H1 (cell line): ENCODE measurements around the gene SPAG8. TPM values are rescaled to one million over a fixed set of nuclear protein-coding genes. Genes with fewer than 3 reads are reported as not detected.

Experiments used
- CTCF ChIA-PET: fragments of 300-600 bp; sonication (Branson Sonifier 250); formaldehyde crosslinking; loops from one replicate; lab custom pipeline; 2021; ENCODE audit not compliant: partially characterized antibody; lab: Charles Lee
- POLR2A ChIA-PET: fragments of 300-600 bp; sonication (Branson Sonifier 250); formaldehyde crosslinking; loops from one replicate; lab custom pipeline; 2021; ENCODE audit warnings: inconsistent platforms; ENCODE audit not compliant: partially characterized antibody; lab: Charles Lee
- DNase-seq, 2 experiments: peaks; one replicate each; pipeline versions ENCODE4 v3.0.0 to v3.0.0-alpha.2; 2010 to 2022; ENCODE audit warnings: low spot score in 2 of 2, low read depth in 1 of 2, mixed read lengths in 1 of 2
- FAIRE-seq: peaks from 2 replicates; lab custom pipeline; 2011; peaks lifted over from hg19 to GRCh38; lab: Jason Lieb, UNC
- H2AFZ ChIP-seq: 2 replicates; pipeline ENCODE4 v1.8.1; 2012; ENCODE audit warnings: low read length, inconsistent platforms
- H2AK5ac ChIP-seq: 2 replicates; pipeline ENCODE4 v1.6.1; 2013; ENCODE audit warnings: low read depth, low read length
- H2BK120ac ChIP-seq: replicated peaks from 2 replicates; pipeline ENCODE3; 2013; ENCODE audit warnings: low read depth, low read length, inconsistent platforms
- H2BK12ac ChIP-seq: 2 replicates; pipeline ENCODE4 v1.6.1; 2013; ENCODE audit warnings: low read depth, low read length
- H2BK15ac ChIP-seq: 2 replicates; pipeline ENCODE4 v1.6.1; 2013; ENCODE audit warnings: low read length
- H2BK20ac ChIP-seq: 2 replicates; pipeline ENCODE4 v1.6.1; 2013; ENCODE audit warnings: low read length
- H2BK5ac ChIP-seq: 2 replicates; pipeline ENCODE4 v1.6.1; 2013; ENCODE audit warnings: low read depth, low read length
- H3K14ac ChIP-seq: 2 replicates; pipeline ENCODE4 v1.6.1; 2013; ENCODE audit warnings: inconsistent platforms; ENCODE audit not compliant: insufficient read length
- H3K18ac ChIP-seq: 2 replicates; pipeline ENCODE4 v1.6.1; 2013; ENCODE audit warnings: low read length; ENCODE audit errors: extremely low read depth
- H3K23ac ChIP-seq: 2 replicates; pipeline ENCODE4 v1.6.1; 2013; ENCODE audit warnings: inconsistent platforms; ENCODE audit not compliant: insufficient read length
- H3K23me2 ChIP-seq: 2 replicates; pipeline ENCODE4 v1.6.1; 2013; ENCODE audit warnings: low read depth, low read length
- H3K27ac ChIP-seq: 2 replicates; pipeline ENCODE4 v1.6.1; 2011; ENCODE audit warnings: low read depth, low read length, inconsistent platforms
- H3K27me3 ChIP-seq, 4 experiments: replicated peaks in 1 of 4; 1 replicate in 1 of 4; 2 replicates in 3 of 4; pipeline versions ENCODE4 v1.6.1 to v1.8.1; 2011 to 2013; ENCODE audit warnings: low read length in 3 of 4, mild to moderate bottlenecking in 3 of 4, inconsistent platforms in 2 of 4, mixed read lengths in 2 of 4, moderate library complexity in 1 of 4; ENCODE audit not compliant: control insufficient read depth in 3 of 4, insufficient read depth in 3 of 4; ENCODE audit errors: extremely low read depth in 1 of 4
- H3K36me3 ChIP-seq, 4 experiments: 2 replicates each; pipeline versions ENCODE4 v1.6.1 to v1.8.1; 2011 to 2013; ENCODE audit warnings: mild to moderate bottlenecking in 4 of 4, low read length in 3 of 4, moderate library complexity in 2 of 4, control low read depth in 1 of 4, inconsistent platforms in 1 of 4; ENCODE audit not compliant: insufficient read depth in 4 of 4, control insufficient read depth in 2 of 4
- H3K4ac ChIP-seq: replicated peaks from 2 replicates; pipeline ENCODE3; 2013; ENCODE audit warnings: low read length, low read depth, mixed read lengths, inconsistent platforms; ENCODE audit not compliant: insufficient read length
- H3K4me1 ChIP-seq, 4 experiments: replicated peaks in 1 of 4; 1 replicate in 1 of 4; 2 replicates in 3 of 4; pipeline versions ENCODE4 v1.6.1 to v1.8.1; 2011 to 2013; ENCODE audit warnings: low read length in 3 of 4, inconsistent platforms in 2 of 4, mixed read lengths in 1 of 4; ENCODE audit not compliant: insufficient read depth in 4 of 4, control insufficient read depth in 3 of 4
- H3K4me2 ChIP-seq, 2 experiments: 2 replicates each; pipeline versions ENCODE4 v1.6.1 to v1.8.1; 2011 to 2013; ENCODE audit warnings: low read depth in 2 of 2, low read length in 2 of 2, control low read depth in 1 of 2, inconsistent platforms in 1 of 2, mild to moderate bottlenecking in 1 of 2; ENCODE audit not compliant: insufficient read depth in 1 of 2
- H3K4me3 ChIP-seq, 4 experiments: fragments of 200-600, 300-600 bp in 1 of 4; sonication (generic), shearing (Covaris generic), sonication (Bioruptor Twin) in 1 of 4; 2 replicates each; pipeline versions ENCODE4 v1.5.1 to v1.8.1; 2011 to 2016; ENCODE audit warnings: low read length in 4 of 4, low read depth in 3 of 4, control low read depth in 2 of 4, inconsistent platforms in 2 of 4, mild to moderate bottlenecking in 2 of 4, mixed read lengths in 1 of 4, moderate library complexity in 1 of 4; ENCODE audit not compliant: insufficient read depth in 2 of 4; ENCODE audit errors: extremely low read depth in 1 of 4
- H3K56ac ChIP-seq: replicated peaks from 2 replicates; pipeline ENCODE3; 2013; ENCODE audit warnings: low read depth, mild to moderate bottlenecking, mixed read lengths, low read length, inconsistent platforms; ENCODE audit not compliant: insufficient read length
- H3K79me1 ChIP-seq: 2 replicates; pipeline ENCODE4 v1.6.1; 2013; ENCODE audit warnings: low read depth, low read length, control low read depth
- H3K79me2 ChIP-seq, 2 experiments: 2 replicates each; pipeline versions ENCODE4 v1.6.1 to v1.8.1; 2012 to 2013; ENCODE audit warnings: low read length in 2 of 2, mild to moderate bottlenecking in 2 of 2, inconsistent platforms in 1 of 2; ENCODE audit not compliant: insufficient read depth in 2 of 2, control insufficient read depth in 1 of 2
- H3K9ac ChIP-seq, 4 experiments: replicated peaks in 1 of 4; 1 replicate in 1 of 4; 2 replicates in 3 of 4; pipeline versions ENCODE4 v1.6.1 to v1.8.1; 2011 to 2013; ENCODE audit warnings: low read depth in 3 of 4, low read length in 3 of 4, control low read depth in 2 of 4, mild to moderate bottlenecking in 2 of 4, moderate library complexity in 2 of 4, inconsistent platforms in 1 of 4; ENCODE audit errors: extremely low read depth in 1 of 4
- H3K9me3 ChIP-seq, 2 experiments: 2 replicates each; pipeline versions ENCODE4 v1.6.1 to v1.8.1; 2012 to 2013; ENCODE audit warnings: mild to moderate bottlenecking in 2 of 2, moderate library complexity in 2 of 2, control low read depth in 1 of 2, inconsistent platforms in 1 of 2, low read depth in 1 of 2, low read length in 1 of 2, mixed read lengths in 1 of 2; ENCODE audit not compliant: insufficient read depth in 2 of 2
- H4K20me1 ChIP-seq, 2 experiments: replicated peaks in 1 of 2; 2 replicates each; pipeline versions ENCODE3 to v1.8.1; 2011 to 2013; ENCODE audit warnings: inconsistent platforms in 2 of 2, low read length in 2 of 2, mild to moderate bottlenecking in 1 of 2; ENCODE audit not compliant: insufficient read depth in 2 of 2, control insufficient read depth in 1 of 2
- H4K5ac ChIP-seq: 2 replicates; pipeline ENCODE4 v1.6.1; 2013; ENCODE audit warnings: low read length, low read depth, mixed read lengths, inconsistent platforms; ENCODE audit not compliant: insufficient read length
- H4K8ac ChIP-seq: 2 replicates; pipeline ENCODE4 v1.8.0; 2013; ENCODE audit warnings: mild to moderate bottlenecking, moderate library complexity, low read length, inconsistent platforms; ENCODE audit not compliant: insufficient read depth; ENCODE audit errors: extremely low read depth
- H4K91ac ChIP-seq: replicated peaks from 2 replicates; pipeline ENCODE3; 2013; ENCODE audit warnings: low read length, mixed read lengths, inconsistent platforms; ENCODE audit not compliant: insufficient read length
- CHD2 ChIP-seq: IDR thresholded peaks from 2 replicates; pipeline ENCODE4 v1.6.1; 2012; ENCODE audit warnings: low read length, improper control_type of control experiment
- EP300 ChIP-seq, 2 experiments: IDR thresholded peaks; 1 replicate in 1 of 2; 2 replicates in 1 of 2; pipeline ENCODE4 v1.6.1; 2011 to 2012; ENCODE audit warnings: low read depth in 2 of 2, low read length in 2 of 2, mild to moderate bottlenecking in 2 of 2, borderline replicate concordance in 1 of 2, inconsistent platforms in 1 of 2, moderate library complexity in 1 of 2
- JUN ChIP-seq: IDR thresholded peaks from 2 replicates; pipeline ENCODE4 v1.6.1; 2011; ENCODE audit warnings: low read depth, mild to moderate bottlenecking, improper control_type of control experiment, low read length
- KDM1A ChIP-seq: fragments of 200-600, 300-600 bp; sonication (generic); IDR thresholded peaks from 2 replicates; pipeline ENCODE4 v1.7.1; 2016; ENCODE audit warnings: mild to moderate bottlenecking, low read length, borderline replicate concordance
- MAFK ChIP-seq: IDR thresholded peaks from 2 replicates; pipeline ENCODE4 v1.6.1; 2012; ENCODE audit warnings: low read depth, mild to moderate bottlenecking, improper control_type of control experiment, low read length
- NRF1 ChIP-seq: IDR thresholded peaks from 2 replicates; pipeline ENCODE4 v1.6.1; 2011; ENCODE audit warnings: mild to moderate bottlenecking, low read depth, low read length, improper control_type of control experiment
- POLR2A ChIP-seq, 2 experiments: IDR thresholded peaks; 1 replicate in 1 of 2; 2 replicates in 1 of 2; pipeline ENCODE4 v1.6.1; 2011; ENCODE audit warnings: low read depth in 2 of 2, low read length in 2 of 2, mild to moderate bottlenecking in 2 of 2; ENCODE audit errors: control extremely low read depth in 1 of 2
- POU5F1 ChIP-seq: IDR thresholded peaks from 2 replicates; pipeline ENCODE4 v1.6.1; 2011; ENCODE audit warnings: low read depth, mild to moderate bottlenecking, low read length, moderate library complexity
- RFX5 ChIP-seq: IDR thresholded peaks from 2 replicates; pipeline ENCODE4 v1.6.1; 2011; ENCODE audit warnings: low read depth, low read length, improper control_type of control experiment, borderline replicate concordance
- SIRT6 ChIP-seq: IDR thresholded peaks from one replicate; pipeline ENCODE4 v1.7.1; 2012; ENCODE audit warnings: low read length, inconsistent platforms
- SIX5 ChIP-seq: IDR thresholded peaks from 2 replicates; pipeline ENCODE4 v1.6.1; 2011; ENCODE audit warnings: mild to moderate bottlenecking, low read depth, low read length
- SP4 ChIP-seq: IDR thresholded peaks from 2 replicates; pipeline ENCODE4 v1.6.1; 2012; ENCODE audit warnings: low read length, inconsistent platforms
- SUZ12 ChIP-seq: fragments of 200-600 bp; sonication (generic); IDR thresholded peaks from 2 replicates; pipeline ENCODE4 v1.6.1; 2012; ENCODE audit warnings: mild to moderate bottlenecking, inconsistent platforms, low read length, moderate library complexity, mixed read lengths
- TAF7 ChIP-seq: optimal IDR thresholded peaks from 2 replicates; pipeline ENCODE3; 2011; ENCODE audit warnings: low read depth, mild to moderate bottlenecking, inconsistent platforms, low read length, moderate library complexity, borderline replicate concordance
- YY1 ChIP-seq: IDR thresholded peaks from 2 replicates; pipeline ENCODE4 v1.6.1; 2011; ENCODE audit warnings: low read depth, mild to moderate bottlenecking, low read length
- ZNF274 ChIP-seq: IDR thresholded peaks from 2 replicates; pipeline ENCODE4 v1.7.0; 2012; ENCODE audit warnings: low read length, borderline replicate concordance; ENCODE audit errors: extremely low read depth
- WGBS, 2 experiments: shearing (Covaris generic) in 1 of 2; methylation state at CpG; one replicate each; pipeline versions ENCODE4 v1.1.6 to v1.1.7; 2013 to 2015; ENCODE audit warnings: low lambda C conversion rate in 2 of 2, mixed read lengths in 2 of 2, inconsistent platforms in 1 of 2, low coverage in 1 of 2, missing lambda C conversion rate in 1 of 2; ENCODE audit not compliant: insufficient replicate concordance in 2 of 2, insufficient coverage in 1 of 2, insufficient read length in 1 of 2; ENCODE audit errors: extremely low coverage in 1 of 2, missing lambda C conversion rate in 1 of 2; 5-methylcytosine and 5-hydroxymethylcytosine counted together
- polyA plus RNA-seq, 7 experiments: library from polyadenylated mRNA; depleted of rRNA in 3 of 7; stranded (reverse) in 5 of 7; unstranded in 2 of 7; fragments of >200 nt in 5 of 7; fragments of 200-250 nt in 2 of 7; gene quantifications; 1 replicate in 5 of 7; 2 replicates in 1 of 7; 4 replicates in 1 of 7; pipeline versions ENCODE4 v1.2.1 to v1.2.3, GENCODE V29; 2011 to 2013; ENCODE audit warnings: missing spikeins in 2 of 7, mixed read lengths in 2 of 7
- total RNA-seq: library from RNA; stranded (reverse); fragmentation: NEBNext Ultra II Directional; extraction: Animal tissue kit (Norgen Biotek cat#: 25700); gene quantifications from 2 replicates; pipeline ENCODE4 v1.2.1, GENCODE V29; 2021

SPAG8 gene
- total and polyA plus RNA-seq, 2 of the 8 experiments (the other 6 are each of a cell fraction or from before 2014, with no cell fraction given), result 0.37 to 0.44 TPM

GRCh38 chr9:35827486-35827885 is 15.4 kb upstream of the SPAG8 start:
- ChIA-PET POLR2A (interaction anchor here (1.9 to 2.7 kb wide), 3 partner anchors 13 to 36 kb away, joined by 4 to 13 read pairs (median 6); partner anchors contain the start of genes HINT2, NPR2 and SPAG8), CTCF (interaction anchor here (0.6 to 10.6 kb wide), 9 partner anchors 14 to 187 kb away, joined by 3 to 172 read pairs (median 14); partner anchors contain the start of genes GBA2, HINT2, RGP1 and SPAG8)
- Histone ChIP-seq H3K14ac (no peak overlapping the region), H3K79me1 (no peaks in the 10 kb centered on the region), H3K79me2 (no peaks in the 10 kb centered on the region), H3K18ac (no peak overlapping the region), H2BK15ac (peak overlapping the region; percentile 46; the same call in 1 of the 2 replicates), H3K27me3 (no peaks in the 10 kb centered on the region), H2BK120ac (no peak overlapping the region), H2AFZ (no peak overlapping the region), H2BK20ac (no peak overlapping the region), H3K4me2 (no peak overlapping the region), H2BK12ac (no peak overlapping the region), H3K9ac (no peak overlapping the region), H2BK5ac (no peak overlapping the region), H3K9me3 (no peaks in the 10 kb centered on the region), H3K23me2 (peaks cover 10% of the 10 kb centered on the region), H3K36me3 (no peaks in the 10 kb centered on the region), H4K91ac (no peak overlapping the region), H3K4ac (no peak overlapping the region), H4K20me1 (no peaks in the 10 kb centered on the region), H3K27ac (no peak overlapping the region), H2AK5ac (no peak overlapping the region), H4K5ac (no peak overlapping the region), H3K4me3 (no peak overlapping the region), H3K23ac (no peak overlapping the region), H3K4me1 (peaks cover 2 to 18% (median 9%) of the 10 kb centered on the region in 4 experiments; a peak in 6 of 7 replicates), H3K56ac (no peak overlapping the region), H4K8ac (no peak overlapping the region)
- FAIRE-seq (no peak), DNase-seq (no peak)
- WGBS, 2 experiments, result 90% methylated on average over 3 of the region's 3 CpGs; no CpG with 5 or more reads in 1 of the 2 experiments
- TF ChIP-seq SIX5, result no peak
- no peak for TF ChIP-seq POLR2A (IDR thresholded peaks at IDR 0.05; ENCODE audit: control extremely low read depth in 1 of 2, low read depth in 2 of 2, low read length in 2 of 2)
- no peak for TF ChIP-seq KDM1A
- TF ChIP-seq EP300 (IDR thresholded peaks at IDR 0.05; ENCODE audit: borderline replicate concordance in 1 of 2, low read depth in 2 of 2, low read length in 2 of 2), result no peak
- no peak for TF ChIP-seq TAF7
- no peak for TF ChIP-seq ZNF274
- TF ChIP-seq YY1, result no peak
- TF ChIP-seq SP4, result no peak
- TF ChIP-seq NRF1, result no peak
- TF ChIP-seq JUN, result no peak
- TF ChIP-seq SIRT6, result no peak
- TF ChIP-seq CHD2, result no peak
- TF ChIP-seq POU5F1, result no peak
- TF ChIP-seq MAFK, result no peak
- TF ChIP-seq SUZ12, result no peak
- no peak for TF ChIP-seq RFX5
